HepG2 (cell line): ENCODE measurements around the gene OR8D1. TPM values are rescaled to one million over a fixed set of nuclear protein-coding genes. Genes with fewer than 3 reads are reported as not detected.

Experiments
- CENPX ChIP-seq: sonication (generic); formaldehyde crosslinking; IDR thresholded peaks from 2 replicates; pipeline ENCODE4 v1.9.0; 2021; ENCODE audit warnings: mild to moderate bottlenecking, missing genetic modification reagents, moderate library complexity
- EHMT2 ChIP-seq: fragments of 200-600 bp; sonication (generic); IDR thresholded peaks from 2 replicates; pipeline ENCODE4 v1.7.0; 2017; ENCODE audit warnings: antibody characterized with exemption, low read depth, low read length, borderline replicate concordance
- EP300 ChIP-seq, 3 experiments: sonication (generic) in 1 of 3; formaldehyde crosslinking in 1 of 3; IDR thresholded peaks; 2 replicates each; pipeline versions ENCODE4 v1.5.1 to v1.6.1; 2011 to 2020; ENCODE audit warnings: low read depth in 2 of 3, low read length in 2 of 3, borderline replicate concordance in 1 of 3, improper control_type of control experiment in 1 of 3, mild to moderate bottlenecking in 1 of 3, missing genetic modification reagents in 1 of 3, moderate library complexity in 1 of 3
- FOXK2 ChIP-seq: fragments of 450-650 bp; IDR thresholded peaks from 2 replicates; pipeline ENCODE4 v1.6.1; 2016
- GFI1 ChIP-seq: sonication (generic); formaldehyde crosslinking; IDR thresholded peaks from 2 replicates; pipeline ENCODE4 v1.5.0; 2020; ENCODE audit warnings: missing genetic modification reagents, mild to moderate bottlenecking, borderline replicate concordance
- GMEB1 ChIP-seq: sonication (generic); formaldehyde crosslinking; IDR thresholded peaks from 2 replicates; pipeline ENCODE4 v1.5.1; 2020; ENCODE audit warnings: missing genetic modification reagents, mild to moderate bottlenecking, borderline replicate concordance
- HMG20A ChIP-seq: IDR thresholded peaks from 2 replicates; pipeline ENCODE4 v1.6.1; 2016; ENCODE audit warnings: borderline replicate concordance
- ISX ChIP-seq: sonication (generic); formaldehyde crosslinking; conservative IDR thresholded peaks from 2 replicates; pipeline ENCODE4 v1.5.0; 2020; ENCODE audit warnings: missing genetic modification reagents
- JDP2 ChIP-seq: sonication (generic); formaldehyde crosslinking; IDR thresholded peaks from 2 replicates; pipeline ENCODE4 v1.8.1; 2022; ENCODE audit warnings: missing genetic modification reagents, borderline replicate concordance
- MAF1 ChIP-seq: sonication (generic); formaldehyde crosslinking; IDR thresholded peaks from 2 replicates; pipeline ENCODE4 v1.5.0; 2020; ENCODE audit warnings: missing genetic modification reagents, borderline replicate concordance
- MBD4 ChIP-seq: IDR thresholded peaks from 2 replicates; pipeline ENCODE4 v1.6.1; 2012; ENCODE audit warnings: low read length, inconsistent platforms, borderline replicate concordance
- MLX ChIP-seq: IDR thresholded peaks from 2 replicates; pipeline ENCODE4 v1.6.1; 2016
- MYNN ChIP-seq: sonication (generic); formaldehyde crosslinking; IDR thresholded peaks from 2 replicates; pipeline ENCODE4 v1.4.0; 2020; ENCODE audit warnings: mild to moderate bottlenecking, low read depth, missing genetic modification reagents
- NFE2L2 ChIP-seq: fragments of 150-350 bp; IDR thresholded peaks from 2 replicates; pipeline ENCODE4 v1.6.1; 2014; ENCODE audit warnings: low read length
- NFIB ChIP-seq: sonication (generic); formaldehyde crosslinking; IDR thresholded peaks from 2 replicates; pipeline ENCODE4 v1.9.0; 2021; ENCODE audit warnings: missing genetic modification reagents, mild to moderate bottlenecking, borderline replicate concordance
- NPAS2 ChIP-seq: sonication (generic); formaldehyde crosslinking; IDR thresholded peaks from 2 replicates; pipeline ENCODE4 v1.8.0; 2022; ENCODE audit warnings: mild to moderate bottlenecking, missing genetic modification reagents, borderline replicate concordance
- PBX2 ChIP-seq: IDR thresholded peaks from 2 replicates; pipeline ENCODE4 v1.6.1; 2016; ENCODE audit warnings: control low read depth
- SOX6 ChIP-seq, 2 experiments: fragments of 450-650 bp in 1 of 2; sonication (generic) in 1 of 2; formaldehyde crosslinking in 1 of 2; IDR thresholded peaks; 2 replicates each; pipeline versions ENCODE4 v1.4.0 to v1.6.1; 2017 to 2020; ENCODE audit warnings: antibody characterized with exemption in 1 of 2, mild to moderate bottlenecking in 1 of 2, missing genetic modification reagents in 1 of 2
- TAF15 ChIP-seq: fragments of 200-400 bp; formaldehyde crosslinking; IDR thresholded peaks from one replicate; pipeline ENCODE4 v1.6.1; 2018; ENCODE audit warnings: mild to moderate bottlenecking, low read depth, low read length; ENCODE audit not compliant: poor library complexity, severe bottlenecking
- TOPORS ChIP-seq: sonication (generic); formaldehyde crosslinking; IDR thresholded peaks from 2 replicates; pipeline ENCODE4 v1.8.0; 2023; ENCODE audit warnings: mild to moderate bottlenecking, missing genetic modification reagents
- YY1 ChIP-seq: IDR thresholded peaks from 2 replicates; pipeline ENCODE4 v1.6.1; 2011; ENCODE audit warnings: low read length, low read depth, moderate library complexity, mild to moderate bottlenecking; ENCODE audit not compliant: insufficient read depth, insufficient replicate concordance
- ZFP1 ChIP-seq: IDR thresholded peaks from 2 replicates; pipeline ENCODE4 v1.6.1; 2016
- ZFP37 ChIP-seq: sonication (generic); formaldehyde crosslinking; IDR thresholded peaks from 2 replicates; pipeline ENCODE4 v1.4.0; 2020; ENCODE audit warnings: missing genetic modification reagents, borderline replicate concordance
- ZFP82 ChIP-seq: sonication (generic); formaldehyde crosslinking; IDR thresholded peaks from 2 replicates; pipeline ENCODE4 v1.5.1; 2020; ENCODE audit warnings: mild to moderate bottlenecking, missing genetic modification reagents, borderline replicate concordance
- ZNF441 ChIP-seq: sonication (generic); formaldehyde crosslinking; IDR thresholded peaks from 2 replicates; pipeline ENCODE4 v1.7.0; 2021; ENCODE audit warnings: missing genetic modification reagents, borderline replicate concordance
- ZNF543 ChIP-seq: sonication (generic); formaldehyde crosslinking; IDR thresholded peaks from 2 replicates; pipeline ENCODE4 v1.4.0; 2020; ENCODE audit warnings: mild to moderate bottlenecking, missing genetic modification reagents
- ZNF557 ChIP-seq: sonication (generic); formaldehyde crosslinking; IDR thresholded peaks from 2 replicates; pipeline ENCODE4 v1.4.0; 2020; ENCODE audit warnings: missing genetic modification reagents
- ZSCAN12 ChIP-seq: sonication (generic); formaldehyde crosslinking; IDR thresholded peaks from 2 replicates; pipeline ENCODE4 v1.9.0; 2021; ENCODE audit warnings: mild to moderate bottlenecking, missing genetic modification reagents
- polyA plus RNA-seq, 8 experiments: library from polyadenylated mRNA; depleted of rRNA in 3 of 8; stranded (reverse) in 7 of 8; unstranded in 1 of 8; fragments of >200 nt; fragmentation: Illumina TruSeq in 4 of 8; extraction: Trizol in 4 of 8; gene quantifications; 2 replicates each; pipeline versions ENCODE4 v1.2.1 to v1.2.3, GENCODE V29; 2011 to 2016; ENCODE audit warnings: low read depth in 4 of 8, missing spikeins in 1 of 8, mixed read lengths in 1 of 8; ENCODE audit not compliant: insufficient read depth in 1 of 8
- total RNA-seq, 5 experiments: library from RNA; depleted of rRNA; stranded (reverse); fragments of >200 nt; fragmentation: Illumina TruSeq; extraction: Trizol; gene quantifications; 2 replicates each; pipeline ENCODE4 v1.2.3, GENCODE V29; 2016; ENCODE audit warnings: low read depth in 1 of 5

The OR8D1 gene
- total and polyA plus RNA-seq, 2 of the 13 experiments (the other 11 are each of a cell fraction or from before 2014, with no cell fraction given) = not detected

- TF ChIP-seq NPAS2 (CRISPR knock-in tag) = no peak
- TF ChIP-seq HMG20A = no peak
- TF ChIP-seq PBX2 (CRISPR knock-in tag) = no peak
- TF ChIP-seq JDP2 (CRISPR knock-in tag) = no peak
- no peak for TF ChIP-seq TOPORS (CRISPR knock-in tag)
- TF ChIP-seq ZNF543 (CRISPR knock-in tag) = no peak
- no peak for TF ChIP-seq ISX (CRISPR knock-in tag)
- no peak for TF ChIP-seq NFIB (CRISPR knock-in tag)
- TF ChIP-seq NFE2L2 = no peak
- no peak for TF ChIP-seq TAF15
- TF ChIP-seq CENPX (CRISPR knock-in tag) = no peak
- no peak for TF ChIP-seq YY1
- TF ChIP-seq EHMT2 = peak; percentile 30; the same call in 1 of the 2 replicates
- TF ChIP-seq MYNN (CRISPR knock-in tag) = no peak
- TF ChIP-seq MLX (CRISPR knock-in tag) = no peak
- no peak for TF ChIP-seq MAF1 (CRISPR knock-in tag)
- TF ChIP-seq SOX6 (IDR thresholded peaks at IDR 0.05) = no peak
- TF ChIP-seq SOX6 (CRISPR knock-in tag; IDR thresholded peaks at IDR 0.05) = peak; percentile 79
- TF ChIP-seq ZNF441 (CRISPR knock-in tag) = no peak
- TF ChIP-seq ZNF557 = no peak
- 0 out of 2 replicates have a peak, but pooled peaks have one; percentile 45 for TF ChIP-seq GFI1 (CRISPR knock-in tag)
- TF ChIP-seq GMEB1 = no peak
- peak in 1 of 2 experiments; percentile 49; a peak in 1 of 4 replicates for TF ChIP-seq EP300 (IDR thresholded peaks at IDR 0.05; ENCODE audit: low read depth in 2 of 2, low read length in 2 of 2)
- no peak for TF ChIP-seq EP300 (CRISPR knock-in tag; IDR thresholded peaks at IDR 0.05; ENCODE audit: borderline replicate concordance)
- no peak for TF ChIP-seq MBD4
- no peak for TF ChIP-seq ZFP37 (CRISPR knock-in tag)
- no peak for TF ChIP-seq ZSCAN12 (CRISPR knock-in tag)
- no peak for TF ChIP-seq FOXK2
- TF ChIP-seq ZFP82 (CRISPR knock-in tag) = no peak
- no peak for TF ChIP-seq ZFP1 (CRISPR knock-in tag)
Measured at GRCh38 chr11:124340142-124340447, 26.3 kb upstream of the OR8D1 start (continued).
